ENCODE measurements around the gene BACH1. TPM values are rescaled to one million over a fixed set of nuclear protein-coding genes. Genes with fewer than 3 reads are reported as not detected.

BACH1 gene
- total RNA-seq, 1 experiment from 2014 or later = 20.0 TPM

- intact Hi-C loops (cut with micrococcal nuclease; ENCODE audit: unreplicated experiment) = no loop called here
- ATAC-seq (no peak), DNase-seq (ENCODE audit: low read depth, low spot score) (no peak)
- H3K4me1 ChIP-seq (ENCODE audit: control insufficient read depth, insufficient read depth, low read length) = no peaks in the 10 kb centered on the region
- H3K27ac ChIP-seq (ENCODE audit: low read length) = no peak overlapping the region
- no TSS peak for BruUV-seq (replicated peaks)
- TF ChIP-seq, protein P1, sequence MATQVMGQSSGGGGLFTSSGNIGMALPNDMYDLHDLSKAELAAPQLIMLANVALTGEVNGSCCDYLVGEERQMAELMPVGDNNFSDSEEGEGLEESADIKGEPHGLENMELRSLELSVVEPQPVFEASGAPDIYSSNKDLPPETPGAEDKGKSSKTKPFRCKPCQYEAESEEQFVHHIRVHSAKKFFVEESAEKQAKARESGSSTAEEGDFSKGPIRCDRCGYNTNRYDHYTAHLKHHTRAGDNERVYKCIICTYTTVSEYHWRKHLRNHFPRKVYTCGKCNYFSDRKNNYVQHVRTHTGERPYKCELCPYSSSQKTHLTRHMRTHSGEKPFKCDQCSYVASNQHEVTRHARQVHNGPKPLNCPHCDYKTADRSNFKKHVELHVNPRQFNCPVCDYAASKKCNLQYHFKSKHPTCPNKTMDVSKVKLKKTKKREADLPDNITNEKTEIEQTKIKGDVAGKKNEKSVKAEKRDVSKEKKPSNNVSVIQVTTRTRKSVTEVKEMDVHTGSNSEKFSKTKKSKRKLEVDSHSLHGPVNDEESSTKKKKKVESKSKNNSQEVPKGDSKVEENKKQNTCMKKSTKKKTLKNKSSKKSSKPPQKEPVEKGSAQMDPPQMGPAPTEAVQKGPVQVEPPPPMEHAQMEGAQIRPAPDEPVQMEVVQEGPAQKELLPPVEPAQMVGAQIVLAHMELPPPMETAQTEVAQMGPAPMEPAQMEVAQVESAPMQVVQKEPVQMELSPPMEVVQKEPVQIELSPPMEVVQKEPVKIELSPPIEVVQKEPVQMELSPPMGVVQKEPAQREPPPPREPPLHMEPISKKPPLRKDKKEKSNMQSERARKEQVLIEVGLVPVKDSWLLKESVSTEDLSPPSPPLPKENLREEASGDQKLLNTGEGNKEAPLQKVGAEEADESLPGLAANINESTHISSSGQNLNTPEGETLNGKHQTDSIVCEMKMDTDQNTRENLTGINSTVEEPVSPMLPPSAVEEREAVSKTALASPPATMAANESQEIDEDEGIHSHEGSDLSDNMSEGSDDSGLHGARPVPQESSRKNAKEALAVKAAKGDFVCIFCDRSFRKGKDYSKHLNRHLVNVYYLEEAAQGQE (IDR thresholded peaks at IDR 0.05; ENCODE audit: insufficient read depth in 1 of 2, low read depth in 2 of 2, low read length in 1 of 2) = no peak
- no peak for TF ChIP-seq TCF7L2 (IDR thresholded peaks at IDR 0.05; ENCODE audit: low read depth, low read length)
- in situ Hi-C loops (cut with HindIII; ENCODE audit: low pct_unique_long_range_greater_than_20kb, low sequenced_read_pairs) = no loop called here
- H3K27me3 ChIP-seq (ENCODE audit: control insufficient read depth, insufficient read depth, low read length) = no peaks in the 10 kb centered on the region
- H3K9me3 ChIP-seq (ENCODE audit: control insufficient read depth, insufficient read depth, low read depth, low read length) = no peaks in the 10 kb centered on the region; the same call in 1 of the 2 replicates
- no peaks in the 10 kb centered on the region for H3K36me3 ChIP-seq (ENCODE audit: control insufficient read depth, insufficient read depth, low read length)
- CTCF ChIA-PET = no interaction called here
- no peak overlapping the region for H3K4me3 ChIP-seq (ENCODE audit: low read depth in 2 of 2, low read length in 2 of 2)
- POLR2A ChIA-PET = no interaction called here
Observed at GRCh38 chr21:29254550-29254949, 44.2 kb upstream of the BACH1 start.

- in situ Hi-C loops (cut with HindIII; ENCODE audit: low pct_unique_long_range_greater_than_20kb, low sequenced_read_pairs) (no loop called here), intact Hi-C loops (cut with micrococcal nuclease; ENCODE audit: unreplicated experiment) (no loop called here)
- ChIA-PET POLR2A (interaction anchor here (0.7 kb wide), 1 partner anchor 80 kb away, joined by 3 read pairs; no protein-coding TSS in a partner anchor), CTCF (no interaction called here)
- BruUV-seq (replicated peaks) = no TSS peak
- Histone ChIP-seq H3K9me3 (ENCODE audit: control insufficient read depth, insufficient read depth, low read depth, low read length) (no peaks in the 10 kb centered on the region; the same call in 1 of the 2 replicates), H3K4me1 (ENCODE audit: control insufficient read depth, insufficient read depth, low read length) (no peaks in the 10 kb centered on the region), H3K27me3 (ENCODE audit: control insufficient read depth, insufficient read depth, low read length) (no peaks in the 10 kb centered on the region), H3K36me3 (ENCODE audit: control insufficient read depth, insufficient read depth, low read length) (no peaks in the 10 kb centered on the region), H3K4me3 (ENCODE audit: low read depth in 2 of 2, low read length in 2 of 2) (no peak overlapping the region), H3K27ac (ENCODE audit: low read length) (no peak overlapping the region)
- DNase-seq (ENCODE audit: low read depth, low spot score) = no peak
- TF ChIP-seq POLR2AphosphoS5 (IDR thresholded peaks at IDR 0.05; ENCODE audit: low read depth, low read length) = no peak
- TF ChIP-seq, protein P1 (IDR thresholded peaks at IDR 0.05; ENCODE audit: insufficient read depth in 1 of 2, low read depth in 2 of 2, low read length in 1 of 2) = no peak
- no peak for TF ChIP-seq CTCF (IDR thresholded peaks at IDR 0.05)
- no peak for TF ChIP-seq SIN3A (IDR thresholded peaks at IDR 0.05; ENCODE audit: borderline replicate concordance, insufficient read depth, low read depth, low read length)
- no peak for TF ChIP-seq TCF7L2 (IDR thresholded peaks at IDR 0.05; ENCODE audit: low read depth, low read length)
- ATAC-seq = no peak
Observed at GRCh38 chr21:29256126-29256910, 42.4 kb upstream of the BACH1 start.
